NCI-H1105 (cell line): ENCODE measurements around the gene SLC6A11.

Experiments used
- DNase-seq: peaks from one replicate; lab custom pipeline; 2025; lab: John Stamatoyannopoulos, UW

Gene SLC6A11

GRCh38 chr3:10841100-10841499 is 25.1 kb downstream of the SLC6A11 start:
- DNase-seq, result no peak

- no peak for DNase-seq
These were observed 27.4 kb downstream of the SLC6A11 start for GRCh38 chr3:10843378-10843777.

GRCh38 chr3:10845001-10845761 is 29.2 kb downstream of the SLC6A11 start:
- DNase-seq, result no peak

- no peak for DNase-seq
These were observed 30.0 kb downstream of the SLC6A11 start for GRCh38 chr3:10845839-10846656.

- no peak for DNase-seq
These were observed 30.6 kb downstream of the SLC6A11 start for GRCh38 chr3:10846657-10846975.

- no peak for DNase-seq
These were observed 32.2 kb downstream of the SLC6A11 start for GRCh38 chr3:10848261-10848660.

- DNase-seq, result no peak
These were observed 36.2 kb downstream of the SLC6A11 start for GRCh38 chr3:10852066-10852808.

GRCh38 chr3:10855083-10855870 is 39.2 kb downstream of the SLC6A11 start:
- DNase-seq, result no peak

- no peak for DNase-seq
These were observed 40.0 kb downstream of the SLC6A11 start for GRCh38 chr3:10855871-10856662.

GRCh38 chr3:10857235-10857634 is 41.2 kb downstream of the SLC6A11 start:
- no peak for DNase-seq

- DNase-seq, result no peak
These were observed 42.1 kb downstream of the SLC6A11 start for GRCh38 chr3:10858091-10858490.

GRCh38 chr3:10867384-10867783 is 51.4 kb downstream of the SLC6A11 start:
- DNase-seq, result no peak

- no peak for DNase-seq
These were observed 53.4 kb downstream of the SLC6A11 start for GRCh38 chr3:10869460-10869859.

- DNase-seq, result no peak
These were observed 54.3 kb downstream of the SLC6A11 start for GRCh38 chr3:10870296-10870695.

- DNase-seq, result no peak
These were observed 57.4 kb downstream of the SLC6A11 start for GRCh38 chr3:10873415-10873814.

GRCh38 chr3:10875914-10876313 is 59.9 kb downstream of the SLC6A11 start:
- DNase-seq, result no peak

GRCh38 chr3:10876661-10877060 is 60.6 kb downstream of the SLC6A11 start:
- no peak for DNase-seq

GRCh38 chr3:10882851-10883250 is 66.8 kb downstream of the SLC6A11 start:
- DNase-seq, result no peak

- DNase-seq, result no peak
These were observed 67.6 kb downstream of the SLC6A11 start for GRCh38 chr3:10883478-10884234.

- DNase-seq, result no peak
These were observed 71.0 kb downstream of the SLC6A11 start for GRCh38 chr3:10887015-10887414.
